Measurements from ENCODE around the gene CASD1. TPM values are rescaled to one million over a fixed set of nuclear protein-coding genes. Genes with fewer than 3 reads are reported as not detected.

The CASD1 gene
- total and polyA plus RNA-seq, 5 donors, result 18.3 to 22.6 (median 21.3) TPM

DNA sequence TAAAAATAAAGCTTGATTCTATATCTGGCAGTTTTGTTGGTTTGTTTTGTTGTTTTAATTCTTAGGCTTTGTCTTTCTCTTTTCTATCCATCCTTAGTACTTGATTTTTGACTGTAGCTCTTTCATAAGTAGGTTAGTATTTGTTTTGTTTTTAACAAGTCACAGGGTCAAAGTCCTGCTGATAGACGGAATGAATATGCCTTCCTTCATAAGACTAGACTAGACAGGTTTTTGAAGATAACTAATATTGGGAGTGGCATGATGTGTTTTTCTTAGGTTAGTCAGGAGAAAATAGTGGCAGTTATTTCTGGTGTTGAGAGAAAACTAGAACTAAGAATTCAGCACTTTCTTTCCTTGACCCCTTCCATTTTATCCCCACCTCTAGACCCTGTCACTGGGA is 50.4 kb downstream of the CASD1 start:
- ATAC-seq (no peak), DNase-seq (no peak)
- 92% methylated on average over 1 of the region's 1 CpG for WGBS
- Histone ChIP-seq H3K27ac (ENCODE audit: low read length) (no peak overlapping the region), H3K4me1 (ENCODE audit: control insufficient read depth, insufficient read depth, low read length) (no peaks in the 10 kb centered on the region), H3K4me3 (ENCODE audit: low read length) (no peak overlapping the region), H3K9me3 (ENCODE audit: control insufficient read depth, low read length) (no peaks in the 10 kb centered on the region), H3K27me3 (ENCODE audit: control insufficient read depth, insufficient read depth) (no peaks in the 10 kb centered on the region)
- intact Hi-C loops (cut with DNase I), result no loop called here

- ATAC-seq (no peak), DNase-seq (no peak)
- WGBS, result 94% methylated on average over 2 of the region's 2 CpGs
- Histone ChIP-seq H3K4me3 (ENCODE audit: low read length) (no peak overlapping the region), H3K27me3 (ENCODE audit: control insufficient read depth, insufficient read depth) (no peaks in the 10 kb centered on the region), H3K27ac (ENCODE audit: low read length) (no peak overlapping the region), H3K4me1 (ENCODE audit: control insufficient read depth, insufficient read depth, low read length) (no peaks in the 10 kb centered on the region), H3K9me3 (ENCODE audit: control insufficient read depth, low read length) (no peaks in the 10 kb centered on the region)
- intact Hi-C loops (cut with DNase I), result no loop called here
These were observed 52.4 kb downstream of the CASD1 start for GRCh38 chr7:94561841-94562514.

DNA sequence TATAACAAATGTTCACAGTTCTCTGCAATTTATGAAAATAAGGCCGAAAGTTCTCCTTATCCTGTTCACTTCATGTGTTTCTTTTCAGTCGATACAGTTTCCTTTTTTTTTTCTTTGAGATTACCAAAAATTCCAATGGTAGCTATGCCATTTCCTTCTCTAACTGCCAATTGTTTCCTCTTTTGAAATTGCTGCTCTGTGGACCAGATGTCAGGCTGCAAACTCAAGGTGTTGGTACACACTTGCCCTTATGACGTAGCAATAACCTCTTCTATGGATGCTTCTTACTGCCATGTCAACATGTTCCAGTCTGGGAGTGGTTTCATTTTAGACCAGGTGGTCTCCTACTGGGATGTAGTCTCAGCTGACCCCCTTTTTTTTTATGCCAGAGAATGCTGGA is 52.9 kb downstream of the CASD1 start:
- Histone ChIP-seq H3K9me3 (ENCODE audit: control insufficient read depth, low read length) (no peaks in the 10 kb centered on the region), H3K4me1 (ENCODE audit: control insufficient read depth, insufficient read depth, low read length) (no peaks in the 10 kb centered on the region), H3K27ac (ENCODE audit: low read length) (no peak overlapping the region), H3K27me3 (ENCODE audit: control insufficient read depth, insufficient read depth) (no peaks in the 10 kb centered on the region), H3K4me3 (ENCODE audit: low read length) (no peak overlapping the region)
- ATAC-seq (no peak), DNase-seq (no peak)
- intact Hi-C loops (cut with DNase I), result no loop called here
- 57% methylated on average over 3 of the region's 3 CpGs for WGBS

DNA sequence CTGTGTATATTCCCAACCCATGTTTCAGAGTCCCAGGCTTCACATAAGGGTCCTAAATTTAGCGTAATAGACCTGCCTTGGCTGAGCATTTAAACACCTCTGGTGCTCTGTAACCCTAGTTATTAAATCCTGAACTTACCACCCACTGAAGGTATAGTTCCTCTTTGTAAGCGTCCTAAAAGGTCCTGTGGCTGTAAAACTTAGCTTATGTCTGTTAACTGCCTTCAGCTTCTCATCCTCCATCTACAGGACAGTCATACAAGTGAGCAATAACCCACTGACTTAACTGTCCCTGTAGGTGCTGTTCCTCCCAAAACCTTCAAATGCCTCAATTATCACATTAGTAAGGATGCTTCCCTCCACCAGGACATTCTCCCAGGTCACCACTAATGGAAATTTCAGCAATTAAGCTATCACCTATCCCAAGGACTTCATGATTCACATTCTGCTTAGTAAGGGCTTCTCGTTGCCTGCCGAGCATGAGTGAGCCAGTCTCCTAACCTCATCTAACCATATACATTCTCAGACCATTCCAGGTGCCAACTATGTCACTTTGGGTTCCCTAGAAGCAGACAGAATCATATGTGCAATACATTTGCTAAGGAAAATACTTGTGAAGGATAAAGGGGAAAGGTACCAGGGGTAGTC is 55.8 kb downstream of the CASD1 start:
- Histone ChIP-seq H3K9me3 (ENCODE audit: control insufficient read depth, low read length) (no peaks in the 10 kb centered on the region), H3K27ac (ENCODE audit: low read length) (no peak overlapping the region), H3K4me1 (ENCODE audit: control insufficient read depth, insufficient read depth, low read length) (no peaks in the 10 kb centered on the region), H3K27me3 (ENCODE audit: control insufficient read depth, insufficient read depth) (no peaks in the 10 kb centered on the region), H3K4me3 (ENCODE audit: low read length) (no peak overlapping the region)
- WGBS, result 95% methylated on average over 4 of the region's 4 CpGs
- ATAC-seq, result no peak
- intact Hi-C loops (cut with DNase I), result no loop called here
- no peak for DNase-seq

GRCh38 chr7:94567396-94567795 is 57.8 kb downstream of the CASD1 start:
- Histone ChIP-seq H3K27ac (ENCODE audit: low read length) (no peak overlapping the region), H3K4me1 (ENCODE audit: control insufficient read depth, insufficient read depth, low read length) (no peaks in the 10 kb centered on the region), H3K4me3 (ENCODE audit: low read length) (no peak overlapping the region), H3K9me3 (ENCODE audit: control insufficient read depth, low read length) (no peaks in the 10 kb centered on the region), H3K27me3 (ENCODE audit: control insufficient read depth, insufficient read depth) (no peaks in the 10 kb centered on the region)
- intact Hi-C loops (cut with DNase I), result no loop called here
- DNase-seq, result no peak
- ATAC-seq, result no peak

GRCh38 chr7:94571816-94572215 is 62.2 kb downstream of the CASD1 start:
- ATAC-seq, result no peak
- intact Hi-C loops (cut with DNase I), result no loop called here

DNA sequence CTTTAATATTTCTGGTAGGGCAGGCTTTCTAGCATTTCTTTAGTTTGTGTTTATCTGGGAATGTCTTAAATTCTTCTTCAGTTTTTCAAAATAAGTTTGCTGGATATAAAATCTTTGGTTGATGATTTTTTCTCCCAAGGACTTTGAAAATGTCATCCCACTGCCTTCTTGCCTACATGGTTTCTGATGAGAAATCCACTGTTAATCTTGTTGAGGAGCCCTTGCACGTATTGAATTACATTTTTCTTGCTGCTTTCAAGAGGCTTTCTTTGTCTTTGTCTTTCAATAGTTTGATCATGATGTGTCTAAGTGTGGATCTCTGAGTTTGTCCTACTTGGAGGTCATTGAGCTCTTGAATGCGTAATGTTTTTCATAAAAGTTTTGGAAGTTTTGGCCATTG is 66.0 kb downstream of the CASD1 start:
- intact Hi-C loops (cut with DNase I), result no loop called here
- DNase-seq, result no peak
- WGBS, result 98% methylated on average over 2 of the region's 2 CpGs
- no peak for ATAC-seq
- Histone ChIP-seq H3K27me3 (ENCODE audit: control insufficient read depth, insufficient read depth) (no peaks in the 10 kb centered on the region), H3K27ac (ENCODE audit: low read length) (no peak overlapping the region), H3K4me3 (ENCODE audit: low read length) (no peak overlapping the region), H3K9me3 (ENCODE audit: control insufficient read depth, low read length) (no peaks in the 10 kb centered on the region), H3K4me1 (ENCODE audit: control insufficient read depth, insufficient read depth, low read length) (no peaks in the 10 kb centered on the region)

More at GRCh38 chr7:94571816-94572215, 62.2 kb downstream of the CASD1 start:
- Histone ChIP-seq H3K27me3 (ENCODE audit: control insufficient read depth, insufficient read depth) (no peaks in the 10 kb centered on the region), H3K9me3 (ENCODE audit: control insufficient read depth, low read length) (no peaks in the 10 kb centered on the region), H3K27ac (ENCODE audit: low read length) (no peak overlapping the region), H3K4me3 (ENCODE audit: low read length) (no peak overlapping the region), H3K4me1 (ENCODE audit: control insufficient read depth, insufficient read depth, low read length) (no peaks in the 10 kb centered on the region)
- DNase-seq, result no peak

GRCh38 chr7:94576316-94576715 is 66.7 kb downstream of the CASD1 start:
- no peaks in the 10 kb centered on the region for H3K27me3 ChIP-seq (ENCODE audit: control insufficient read depth, insufficient read depth)
- ATAC-seq (no peak), DNase-seq (no peak)
- no peak overlapping the region for H3K4me3 ChIP-seq (ENCODE audit: low read length)
- no peak overlapping the region for H3K27ac ChIP-seq (ENCODE audit: low read length)
- intact Hi-C loops (cut with DNase I), result no loop called here
- H3K4me1 ChIP-seq (ENCODE audit: control insufficient read depth, insufficient read depth, low read length), result no peaks in the 10 kb centered on the region
- H3K9me3 ChIP-seq (ENCODE audit: control insufficient read depth, low read length), result no peaks in the 10 kb centered on the region
- 96% methylated on average over 2 of the region's 2 CpGs for WGBS

- intact Hi-C loops (cut with DNase I), result no loop called here
- H3K27me3 ChIP-seq (ENCODE audit: control insufficient read depth, insufficient read depth), result no peaks in the 10 kb centered on the region
- H3K27ac ChIP-seq (ENCODE audit: low read length), result no peak overlapping the region
- H3K4me3 ChIP-seq (ENCODE audit: low read length), result no peak overlapping the region
- H3K4me1 ChIP-seq (ENCODE audit: control insufficient read depth, insufficient read depth, low read length), result no peaks in the 10 kb centered on the region
- WGBS, result 98% methylated on average over 1 of the region's 1 CpG
- H3K9me3 ChIP-seq (ENCODE audit: control insufficient read depth, low read length), result no peaks in the 10 kb centered on the region
- DNase-seq (no peak), ATAC-seq (no peak)
These were observed 67.7 kb downstream of the CASD1 start for GRCh38 chr7:94577357-94577756.

DNA sequence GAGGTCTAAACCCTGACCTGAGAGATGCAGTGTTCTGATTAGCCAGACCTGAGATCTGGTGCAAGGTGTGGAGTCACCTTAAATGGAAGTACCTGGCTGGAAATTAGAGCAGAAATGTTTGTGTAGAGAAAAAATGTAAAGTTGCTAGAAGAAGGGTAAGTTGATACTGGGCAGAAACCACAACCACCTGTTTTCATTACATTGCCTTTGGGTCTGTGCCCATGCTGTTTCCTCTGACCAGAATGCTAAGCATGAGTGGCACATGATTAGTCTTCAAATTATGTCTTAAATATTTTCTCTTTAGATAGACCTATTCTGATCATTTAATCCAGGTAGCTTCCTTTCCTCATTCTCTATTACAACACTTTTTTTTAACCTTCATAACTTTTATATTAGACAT is 69.0 kb downstream of the CASD1 start:
- no peak overlapping the region for H3K4me3 ChIP-seq (ENCODE audit: low read length)
- no peak overlapping the region for H3K27ac ChIP-seq (ENCODE audit: low read length)
- H3K27me3 ChIP-seq (ENCODE audit: control insufficient read depth, insufficient read depth), result no peaks in the 10 kb centered on the region
- intact Hi-C loops (cut with DNase I), result no loop called here
- ATAC-seq (no peak), DNase-seq (no peak)
- H3K9me3 ChIP-seq (ENCODE audit: control insufficient read depth, low read length), result no peaks in the 10 kb centered on the region
- no peaks in the 10 kb centered on the region for H3K4me1 ChIP-seq (ENCODE audit: control insufficient read depth, insufficient read depth, low read length)

DNA sequence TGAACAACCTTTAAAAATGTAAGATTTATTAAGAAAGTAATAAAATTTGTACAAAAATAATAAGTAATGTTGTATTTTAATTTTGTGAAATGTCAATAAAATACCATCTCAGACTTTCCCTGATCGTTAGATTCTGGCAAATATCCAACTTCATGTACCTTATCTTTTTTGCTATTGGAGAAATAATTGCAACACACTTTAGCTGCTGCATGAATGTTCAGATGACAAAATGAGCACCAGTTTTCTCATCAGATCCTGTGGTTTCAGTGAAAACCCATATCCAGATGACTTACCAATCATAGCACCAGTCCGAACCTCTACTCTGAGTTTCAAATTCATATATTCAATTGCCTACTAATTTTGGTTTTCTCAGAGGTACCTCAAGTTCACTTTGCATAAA is 69.9 kb downstream of the CASD1 start:
- Histone ChIP-seq H3K27ac (ENCODE audit: low read length) (no peak overlapping the region), H3K9me3 (ENCODE audit: control insufficient read depth, low read length) (no peaks in the 10 kb centered on the region), H3K27me3 (ENCODE audit: control insufficient read depth, insufficient read depth) (no peaks in the 10 kb centered on the region), H3K4me1 (ENCODE audit: control insufficient read depth, insufficient read depth, low read length) (peaks cover under 1% of the 10 kb centered on the region), H3K4me3 (ENCODE audit: low read length) (no peak overlapping the region)
- WGBS, result 88% methylated on average over 2 of the region's 2 CpGs
- ATAC-seq, result no peak
- intact Hi-C loops (cut with DNase I), result no loop called here
- DNase-seq, result no peak

DNA sequence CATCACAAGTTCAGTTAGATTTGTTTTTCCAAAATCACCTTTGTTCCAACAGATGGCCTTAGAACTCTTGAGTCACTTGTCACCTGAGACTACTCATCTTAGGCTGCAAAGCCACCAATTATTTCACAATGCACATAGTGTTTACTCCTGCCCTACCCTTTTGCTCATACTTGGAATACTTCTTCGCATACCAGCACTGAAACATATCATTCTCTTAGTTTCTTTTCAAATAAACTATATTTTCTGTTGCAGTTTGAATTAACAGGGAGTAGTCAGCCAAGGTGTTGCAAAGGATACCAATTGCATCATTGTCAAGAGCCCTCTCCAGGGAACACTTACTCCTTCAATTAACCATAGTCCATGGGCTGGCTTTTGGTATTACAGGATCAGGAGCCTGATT is 71.0 kb downstream of the CASD1 start:
- no peak for ATAC-seq
- H3K27ac ChIP-seq (ENCODE audit: low read length), result no peak overlapping the region
- intact Hi-C loops (cut with DNase I), result no loop called here

More for the DNA sequence above, 71.0 kb downstream of the CASD1 start:
- Histone ChIP-seq H3K4me3 (ENCODE audit: low read length) (no peak overlapping the region), H3K27me3 (ENCODE audit: control insufficient read depth, insufficient read depth) (no peaks in the 10 kb centered on the region), H3K9me3 (ENCODE audit: control insufficient read depth, low read length) (no peaks in the 10 kb centered on the region), H3K4me1 (ENCODE audit: control insufficient read depth, insufficient read depth, low read length) (peaks cover 4% of the 10 kb centered on the region)
- DNase-seq, result no peak
- WGBS, result 92% methylated on average over 1 of the region's 1 CpG
